HuH-7 (cell line): ENCODE results near the gene CDH3.
"Not testable (repeated sequence)": the region's sequence is repeated elsewhere in the genome, so short reads cannot be mapped to it uniquely, and the experiment has no call there.

Experiments used
- DNase-seq: peaks from one replicate; pipeline ENCODE4 v3.0.0; 2011; ENCODE audit warnings: low spot score

Gene CDH3

GRCh38 chr16:68704232-68704867 lies 59.2 kb downstream of the CDH3 start:
- peak; percentile 94 for DNase-seq

- peak; percentile 72 for DNase-seq
These were observed 62.4 kb downstream of the CDH3 start for GRCh38 chr16:68707340-68708152.

- DNase-seq = no peak
These were observed 65.1 kb downstream of the CDH3 start for GRCh38 chr16:68710211-68710610.

- no peak for DNase-seq
These were observed 66.5 kb downstream of the CDH3 start for GRCh38 chr16:68711421-68712139.

GRCh38 chr16:68713361-68713760 lies 68.3 kb downstream of the CDH3 start:
- no peak for DNase-seq

GRCh38 chr16:68715471-68715870 lies 70.4 kb downstream of the CDH3 start:
- DNase-seq = no peak

GRCh38 chr16:68716516-68716915 lies 71.4 kb downstream of the CDH3 start:
- not testable (repeated sequence) for DNase-seq

- no peak for DNase-seq
These were observed 72.6 kb downstream of the CDH3 start for GRCh38 chr16:68717684-68718083.

- DNase-seq = no peak
These were observed 73.5 kb downstream of the CDH3 start for GRCh38 chr16:68718590-68718989.

- no peak for DNase-seq
These were observed 74.9 kb downstream of the CDH3 start for GRCh38 chr16:68719993-68720489.

GRCh38 chr16:68722119-68723024 lies 77.3 kb downstream of the CDH3 start:
- DNase-seq = no peak

- DNase-seq = no peak
These were observed 79.7 kb downstream of the CDH3 start for GRCh38 chr16:68724797-68725196.

- DNase-seq = no peak
These were observed 83.4 kb downstream of the CDH3 start for GRCh38 chr16:68728523-68728922.

- no peak for DNase-seq
These were observed 86.5 kb downstream of the CDH3 start for GRCh38 chr16:68731637-68732036.

GRCh38 chr16:68732042-68732680 lies 87.1 kb downstream of the CDH3 start:
- DNase-seq = peak; percentile 93

- DNase-seq = no peak
These were observed 87.8 kb downstream of the CDH3 start for GRCh38 chr16:68732741-68733399.

- peak; percentile 35 for DNase-seq
These were observed 88.5 kb downstream of the CDH3 start for GRCh38 chr16:68733570-68733969.

- DNase-seq = no peak
These were observed 89.7 kb downstream of the CDH3 start for GRCh38 chr16:68734782-68735181.

- DNase-seq = no peak
These were observed 91.5 kb downstream of the CDH3 start for GRCh38 chr16:68736561-68736960.

GRCh38 chr16:68737046-68737729 lies 92.1 kb downstream of the CDH3 start, which contains the start of gene CDH1:
CDH1 (plus strand) TSS chr16:68737292; CDS start chr16:68737416, 124 bp downstream.
- peak; percentile 92 for DNase-seq
